Measurements from ENCODE around the gene RELA. TPM values are rescaled to one million over a fixed set of nuclear protein-coding genes. Genes with fewer than 3 reads are reported as not detected.
A peak's percentile ranks its signal among the peaks of the same experiment; 100 is the strongest.

Gene RELA
- total RNA-seq, 1 donor from 2014 or later = 62.6 TPM

DNA sequence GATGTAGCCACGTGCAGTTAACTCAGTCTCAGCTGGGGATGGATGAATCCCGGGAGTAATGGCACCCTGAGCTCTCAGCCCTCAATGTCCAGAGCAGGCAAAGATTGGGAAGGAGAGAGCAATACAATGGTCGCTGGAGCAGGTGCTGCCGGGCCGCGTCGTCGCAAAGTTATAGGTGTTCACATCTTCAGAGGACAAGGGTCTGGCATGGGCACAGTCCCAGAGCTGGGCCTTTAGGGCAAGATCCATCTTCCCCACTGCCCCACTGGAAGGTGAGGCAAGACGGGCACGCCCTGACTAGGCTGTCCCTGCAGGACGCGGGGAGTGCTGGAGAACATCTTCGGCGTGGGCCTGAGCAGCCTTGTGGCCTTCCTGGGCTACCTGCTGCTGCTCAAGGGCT lies 39.5 kb downstream of the RELA start:
- TF ChIP-seq, protein P1, sequence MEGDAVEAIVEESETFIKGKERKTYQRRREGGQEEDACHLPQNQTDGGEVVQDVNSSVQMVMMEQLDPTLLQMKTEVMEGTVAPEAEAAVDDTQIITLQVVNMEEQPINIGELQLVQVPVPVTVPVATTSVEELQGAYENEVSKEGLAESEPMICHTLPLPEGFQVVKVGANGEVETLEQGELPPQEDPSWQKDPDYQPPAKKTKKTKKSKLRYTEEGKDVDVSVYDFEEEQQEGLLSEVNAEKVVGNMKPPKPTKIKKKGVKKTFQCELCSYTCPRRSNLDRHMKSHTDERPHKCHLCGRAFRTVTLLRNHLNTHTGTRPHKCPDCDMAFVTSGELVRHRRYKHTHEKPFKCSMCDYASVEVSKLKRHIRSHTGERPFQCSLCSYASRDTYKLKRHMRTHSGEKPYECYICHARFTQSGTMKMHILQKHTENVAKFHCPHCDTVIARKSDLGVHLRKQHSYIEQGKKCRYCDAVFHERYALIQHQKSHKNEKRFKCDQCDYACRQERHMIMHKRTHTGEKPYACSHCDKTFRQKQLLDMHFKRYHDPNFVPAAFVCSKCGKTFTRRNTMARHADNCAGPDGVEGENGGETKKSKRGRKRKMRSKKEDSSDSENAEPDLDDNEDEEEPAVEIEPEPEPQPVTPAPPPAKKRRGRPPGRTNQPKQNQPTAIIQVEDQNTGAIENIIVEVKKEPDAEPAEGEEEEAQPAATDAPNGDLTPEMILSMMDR (IDR thresholded peaks at IDR 0.05; ENCODE audit: unreplicated experiment) = no peak
- Mint-ChIP-seq H3K27me3 (ENCODE audit: unreplicated experiment) (peaks cover 12% of the 10 kb centered on the region), H3K36me3 (ENCODE audit: low read depth, unreplicated experiment) (peaks cover 32% of the 10 kb centered on the region), H3K4me3 (ENCODE audit: unreplicated experiment) (no peak overlapping the region), H3K4me1 (ENCODE audit: unreplicated experiment) (no peaks in the 10 kb centered on the region), H3K9me3 (ENCODE audit: unreplicated experiment) (no peaks in the 10 kb centered on the region), H3K27ac (ENCODE audit: unreplicated experiment) (no peak overlapping the region)
- DNase-seq (ENCODE audit: low spot score) = no peak

DNA sequence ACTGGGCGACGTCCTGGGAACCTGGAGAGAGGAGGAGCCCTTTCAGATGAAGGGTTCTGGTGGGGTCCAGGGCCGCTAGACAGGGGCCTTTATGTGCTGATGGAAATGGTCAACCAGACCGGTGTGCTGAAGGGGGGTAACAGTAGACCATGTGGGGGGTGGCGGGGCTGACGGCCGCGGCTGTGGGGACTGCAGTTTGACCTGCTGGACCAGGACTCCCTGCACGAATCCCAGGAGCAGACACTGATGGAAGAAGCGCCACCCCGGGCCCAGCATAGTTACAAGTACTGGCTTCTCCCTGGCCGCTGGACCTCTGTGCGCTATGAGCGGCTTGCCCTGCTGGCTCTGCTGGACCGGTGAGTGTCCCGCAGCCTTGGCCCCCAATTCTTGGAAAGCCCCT lies 40.7 kb downstream of the RELA start:
- peaks cover 31% of the 10 kb centered on the region for H3K36me3 Mint-ChIP-seq (ENCODE audit: low read depth, unreplicated experiment)
- H3K27me3 Mint-ChIP-seq (ENCODE audit: unreplicated experiment) = peaks cover 13% of the 10 kb centered on the region
- TF ChIP-seq, protein P1 (IDR thresholded peaks at IDR 0.05; ENCODE audit: unreplicated experiment) = no peak
- H3K27ac Mint-ChIP-seq (ENCODE audit: unreplicated experiment) = no peak overlapping the region
- peak overlapping the region; percentile 60 for H3K4me3 Mint-ChIP-seq (ENCODE audit: unreplicated experiment)
- no peaks in the 10 kb centered on the region for H3K9me3 Mint-ChIP-seq (ENCODE audit: unreplicated experiment)
- peaks cover under 1% of the 10 kb centered on the region for H3K4me1 Mint-ChIP-seq (ENCODE audit: unreplicated experiment)
- no peak for DNase-seq (ENCODE audit: low spot score)

DNA sequence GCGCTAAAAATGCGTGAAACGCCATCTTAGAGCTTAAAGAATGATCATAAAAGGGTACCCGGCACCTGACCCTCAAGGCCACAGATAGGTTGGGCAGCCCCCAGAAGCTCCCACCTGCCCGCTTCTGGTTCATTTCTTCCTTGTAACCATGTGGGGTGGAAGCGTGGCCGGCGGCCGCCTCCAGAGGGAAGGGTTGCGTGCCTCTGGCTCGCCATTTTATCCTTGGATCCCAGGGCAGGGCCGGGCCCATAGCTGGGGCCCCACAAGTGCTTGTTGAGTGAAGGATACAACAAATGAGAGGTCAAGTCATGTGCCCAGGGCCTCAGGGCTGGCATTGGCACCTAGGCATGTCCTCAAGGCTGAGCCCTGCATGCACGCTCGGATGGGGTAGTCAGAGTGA lies 41.3 kb downstream of the RELA start:
- no peak for DNase-seq (ENCODE audit: low spot score)
- Mint-ChIP-seq H3K9me3 (ENCODE audit: unreplicated experiment) (no peaks in the 10 kb centered on the region), H3K27me3 (ENCODE audit: unreplicated experiment) (peaks cover 16% of the 10 kb centered on the region), H3K4me1 (ENCODE audit: unreplicated experiment) (peaks cover 6% of the 10 kb centered on the region), H3K4me3 (ENCODE audit: unreplicated experiment) (peak overlapping the region; percentile 60), H3K36me3 (ENCODE audit: low read depth, unreplicated experiment) (peaks cover 31% of the 10 kb centered on the region), H3K27ac (ENCODE audit: unreplicated experiment) (peak overlapping the region; percentile 37)
- TF ChIP-seq, protein P1 (IDR thresholded peaks at IDR 0.05; ENCODE audit: unreplicated experiment) = no peak

DNA sequence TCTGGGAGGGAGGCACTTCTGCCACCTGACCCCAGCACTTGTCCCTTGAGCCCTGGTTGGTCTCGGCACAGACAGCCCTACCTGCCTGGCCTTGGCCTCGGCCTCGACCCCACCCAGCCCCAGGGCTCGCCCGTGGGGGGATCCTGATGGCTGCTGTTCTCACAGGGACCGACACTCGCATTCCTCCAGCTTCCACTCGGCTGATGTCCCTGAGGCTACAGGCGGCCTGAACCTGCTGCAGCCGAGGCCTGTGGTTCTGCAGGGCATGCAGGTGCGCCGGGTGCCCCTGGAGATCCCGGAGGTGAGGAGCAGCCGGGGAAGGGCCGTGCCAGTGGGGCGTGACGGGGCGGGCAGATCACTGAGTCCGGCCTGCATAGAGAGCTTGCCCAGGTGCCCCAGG lies 42.0 kb downstream of the RELA start:
- Mint-ChIP-seq H3K36me3 (ENCODE audit: low read depth, unreplicated experiment) (peaks cover 29% of the 10 kb centered on the region), H3K4me1 (ENCODE audit: unreplicated experiment) (peaks cover 8% of the 10 kb centered on the region), H3K4me3 (ENCODE audit: unreplicated experiment) (no peak overlapping the region)

DNA sequence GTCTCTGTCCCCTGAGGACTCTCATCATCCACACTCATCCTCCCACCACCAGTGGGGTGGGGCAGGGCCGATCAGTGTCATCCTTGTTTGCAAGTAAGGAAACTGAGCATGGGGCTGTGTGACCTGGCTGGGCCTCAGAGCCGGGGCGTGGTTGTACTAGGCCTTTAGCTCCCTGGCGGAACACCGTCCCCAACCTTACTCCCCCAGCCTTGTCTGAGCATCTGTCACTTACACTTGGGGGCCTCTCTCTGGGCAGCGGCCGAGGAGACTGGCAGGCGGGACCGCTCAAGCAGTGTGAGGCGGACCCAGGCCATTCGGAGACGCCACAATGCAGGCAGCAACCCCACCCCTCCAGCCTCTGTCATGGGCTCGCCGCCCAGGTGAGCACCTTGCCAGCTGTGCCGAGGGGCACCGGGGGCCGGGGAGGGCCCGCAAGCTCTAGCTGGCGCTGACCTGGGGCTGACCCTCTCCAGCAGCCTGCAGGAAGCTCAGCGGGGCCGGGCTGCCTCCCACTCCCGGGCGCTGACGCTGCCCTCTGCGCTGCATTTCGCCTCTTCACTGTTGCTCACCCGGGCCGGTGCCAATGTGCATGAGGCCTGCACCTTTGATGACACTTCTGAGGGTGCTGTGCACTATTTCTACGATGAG lies 43.3 kb downstream of the RELA start:
- Mint-ChIP-seq H3K9me3 (ENCODE audit: unreplicated experiment) (no peaks in the 10 kb centered on the region), H3K27ac (ENCODE audit: unreplicated experiment) (no peak overlapping the region), H3K4me1 (ENCODE audit: unreplicated experiment) (peaks cover 8% of the 10 kb centered on the region), H3K4me3 (ENCODE audit: unreplicated experiment) (peak overlapping the region; percentile 73), H3K36me3 (ENCODE audit: low read depth, unreplicated experiment) (peaks cover 29% of the 10 kb centered on the region), H3K27me3 (ENCODE audit: unreplicated experiment) (peaks cover 28% of the 10 kb centered on the region)
- TF ChIP-seq, protein P1 (IDR thresholded peaks at IDR 0.05; ENCODE audit: unreplicated experiment) = no peak
- DNase-seq (ENCODE audit: low spot score) = no peak

More for the DNA sequence above, 42.0 kb downstream of the RELA start:
- no peak overlapping the region for H3K27ac Mint-ChIP-seq (ENCODE audit: unreplicated experiment)
- H3K9me3 Mint-ChIP-seq (ENCODE audit: unreplicated experiment) = no peaks in the 10 kb centered on the region
- peaks cover 17% of the 10 kb centered on the region for H3K27me3 Mint-ChIP-seq (ENCODE audit: unreplicated experiment)
- TF ChIP-seq, protein P1 (IDR thresholded peaks at IDR 0.05; ENCODE audit: unreplicated experiment) = no peak
- no peak for DNase-seq (ENCODE audit: low spot score)
